GM23248 (cell line): ENCODE results near the gene ARHGAP24.

Experiments
- EZH2 ChIP-seq: fragments of 200-600 bp; sonication (generic); IDR thresholded peaks from 2 replicates; pipeline ENCODE4 v1.6.1; 2018; ENCODE audit warnings: antibody characterized with exemption, mild to moderate bottlenecking; ENCODE audit not compliant: insufficient read depth, poor library complexity, severe bottlenecking
- EZH2phosphoT487 ChIP-seq: fragments of 200-600 bp; sonication (generic); IDR thresholded peaks from 2 replicates; pipeline ENCODE4 v1.6.1; 2018; ENCODE audit warnings: antibody characterized with exemption, moderate library complexity, mild to moderate bottlenecking, low read depth; ENCODE audit not compliant: insufficient read depth

DNA sequence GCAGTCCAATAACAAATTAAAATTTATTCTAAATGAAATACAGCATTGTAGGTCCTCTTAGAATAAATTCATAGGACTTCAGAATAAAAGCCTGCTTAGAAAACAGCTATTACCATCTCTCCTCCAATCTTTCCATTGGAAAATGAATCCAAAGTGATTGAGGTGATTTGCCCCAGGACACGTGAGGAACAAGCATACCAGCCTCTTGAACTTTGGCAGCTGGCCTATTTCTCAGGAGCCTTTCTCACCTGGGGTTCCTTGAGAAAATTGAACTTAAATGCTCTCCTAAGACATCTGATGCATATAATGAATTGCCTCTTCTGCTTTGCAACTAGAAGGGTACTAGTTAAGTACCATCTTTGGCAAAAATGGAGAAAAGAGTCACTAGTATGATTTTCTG lies 13.5 kb downstream of the ARHGAP24 start:
- TF ChIP-seq EZH2phosphoT487 (no peak), EZH2 (no peak)
